Stromal cell of bone marrow (primary cell): ENCODE measurements around the gene CTSO.
"Not testable (repeated sequence)": the region's sequence is repeated elsewhere in the genome, so short reads cannot be mapped to it uniquely, and the experiment has no call there.

ENCODE experiments used
- DNase-seq: peaks from one replicate; pipeline ENCODE4 v3.0.0-alpha.2; 2012; ENCODE audit warnings: low read depth

The CTSO gene

DNA sequence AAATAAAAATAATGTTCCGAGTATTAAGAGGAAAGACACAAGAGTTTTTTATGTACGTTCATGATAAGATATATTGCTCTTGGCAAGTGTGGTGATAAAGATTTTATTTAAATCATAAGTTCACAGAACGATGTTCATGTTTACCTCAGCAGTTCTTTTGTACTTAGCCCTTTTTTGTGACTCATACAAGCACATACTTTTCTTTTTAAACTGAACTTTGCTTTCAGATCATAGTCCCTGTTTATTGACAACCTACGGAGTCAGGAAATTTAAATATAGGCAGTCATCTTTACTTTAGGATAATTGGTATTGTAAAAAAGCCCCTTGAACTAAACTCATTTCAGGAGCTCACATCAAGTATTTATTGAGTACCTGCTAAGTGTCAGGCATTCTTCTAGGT lies 1.3 kb upstream of the CTSO start:
- DNase-seq: no peak

DNA sequence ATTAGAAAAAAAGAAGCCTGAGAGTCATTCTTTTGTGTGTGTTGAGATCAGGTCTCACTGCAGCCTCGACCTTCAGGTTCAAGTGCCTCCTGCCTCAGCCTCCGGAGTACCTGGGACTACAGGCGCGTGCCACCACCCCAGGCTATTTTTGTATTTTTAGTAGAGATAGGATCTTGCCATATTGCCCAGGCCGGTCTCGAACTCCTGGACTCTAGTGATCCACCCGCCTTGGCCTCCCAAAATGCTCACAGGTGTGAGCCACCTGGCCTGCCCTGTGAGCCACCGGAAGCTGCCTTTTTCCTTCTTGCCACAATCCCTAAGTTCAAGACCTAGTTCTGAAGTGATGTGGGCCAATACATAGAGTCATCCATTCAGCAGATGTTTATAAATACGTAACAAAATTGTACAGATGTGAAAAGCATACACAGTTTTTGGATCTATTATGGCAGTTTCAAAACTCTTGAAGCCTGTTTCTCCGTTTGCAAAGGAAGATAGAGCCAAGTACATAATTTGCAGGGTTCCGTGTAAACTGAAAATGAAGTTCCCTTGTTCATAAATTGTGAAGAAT lies 536 bp upstream of the CTSO start:
- DNase-seq: no peak

DNA sequence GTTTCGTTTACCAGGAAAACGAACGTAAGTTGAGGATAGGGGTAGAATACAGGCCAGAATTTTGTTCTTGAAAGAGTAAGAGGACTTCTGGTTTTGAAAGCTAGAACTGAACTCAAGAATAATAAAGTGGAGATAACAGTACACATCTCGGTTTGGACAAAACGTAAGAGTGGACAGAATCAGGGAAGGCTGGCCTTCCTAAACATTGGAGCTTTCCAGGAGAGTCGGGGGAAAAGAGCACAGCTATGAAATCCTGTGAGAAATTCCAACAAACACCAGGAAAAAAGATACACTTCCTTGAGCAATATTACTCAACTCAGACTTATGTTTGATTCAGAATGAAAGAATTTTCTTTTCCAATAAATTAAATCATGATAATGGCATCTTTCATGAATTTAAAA lies 1.2 kb downstream of the CTSO start:
- peak; percentile 29 for DNase-seq

DNA sequence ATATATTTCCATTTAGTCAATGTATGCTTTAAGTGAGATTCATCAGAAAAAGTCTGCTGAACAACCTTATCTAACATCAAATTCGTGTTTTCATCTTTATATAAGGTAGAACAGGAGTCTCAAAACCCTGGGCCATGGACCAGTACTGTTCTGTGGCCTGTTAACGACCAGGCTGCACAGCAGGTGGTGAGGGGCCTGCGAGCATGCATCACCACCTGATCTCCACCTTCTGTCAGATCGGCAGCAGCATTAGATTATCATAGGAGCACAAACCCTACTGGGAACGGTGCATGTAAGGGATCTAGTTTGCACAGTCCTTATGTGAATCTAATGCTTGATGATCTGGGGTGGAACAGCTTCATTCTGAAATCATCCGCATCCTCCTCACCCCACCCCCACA lies 3.2 kb downstream of the CTSO start:
- no peak for DNase-seq

DNA sequence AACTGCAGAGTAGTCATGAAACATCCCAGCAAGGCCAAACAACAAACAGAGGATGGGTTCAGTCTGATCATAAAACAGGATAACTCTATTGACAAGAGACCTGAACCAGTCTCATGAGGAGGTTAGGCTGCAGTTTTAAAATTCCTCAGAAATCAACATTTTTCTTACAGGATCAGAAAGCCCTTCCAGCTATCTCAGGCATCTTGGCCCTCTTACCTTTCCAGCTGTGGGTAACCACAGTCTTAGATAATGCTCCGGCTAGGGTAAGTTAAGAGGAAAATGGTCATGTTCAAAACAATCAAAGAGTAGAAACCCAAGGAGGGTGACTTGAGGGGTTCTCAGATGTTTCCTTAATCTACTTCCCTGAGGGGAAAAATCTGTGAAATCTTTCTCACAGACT lies 5.1 kb downstream of the CTSO start:
- DNase-seq: no peak

DNA sequence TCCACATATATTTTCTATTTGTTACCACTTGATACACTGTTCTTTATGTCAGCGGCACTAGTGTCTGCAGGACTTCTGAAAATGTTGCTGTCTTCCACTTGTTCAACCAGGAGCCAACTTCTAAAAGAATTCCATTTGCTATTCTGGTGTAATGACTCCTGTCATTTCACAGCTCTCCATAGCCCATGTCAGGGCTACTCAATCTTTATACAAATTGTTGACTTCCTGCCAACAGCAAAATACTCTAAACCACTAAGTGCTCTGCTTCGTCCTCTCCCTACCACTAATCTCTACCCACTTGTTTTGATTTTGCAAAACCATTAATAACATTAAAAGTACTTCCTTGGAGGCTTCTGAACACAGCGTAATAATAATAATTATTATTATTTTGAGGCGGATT lies 7.2 kb downstream of the CTSO start:
- peak; percentile 48 for DNase-seq

DNA sequence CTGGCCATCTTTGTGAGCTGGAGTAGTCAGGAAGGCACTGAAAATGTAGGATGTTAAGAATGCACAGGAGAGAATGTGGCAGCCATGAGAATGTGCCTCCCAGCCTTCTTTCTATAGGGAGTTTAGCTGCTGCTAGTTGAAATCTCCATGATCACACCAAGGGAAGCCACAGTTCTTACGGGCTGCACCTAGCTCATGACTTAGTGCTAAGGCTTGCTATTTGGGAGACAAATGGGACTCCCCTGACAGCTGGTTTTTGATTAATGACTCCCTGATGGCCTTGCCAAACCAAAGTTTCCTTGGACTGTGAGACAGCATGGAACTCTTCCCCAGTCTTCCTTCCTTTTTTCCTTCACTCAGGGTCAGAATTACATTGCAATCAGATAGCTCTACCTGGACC lies 9.2 kb downstream of the CTSO start:
- no peak for DNase-seq

DNA sequence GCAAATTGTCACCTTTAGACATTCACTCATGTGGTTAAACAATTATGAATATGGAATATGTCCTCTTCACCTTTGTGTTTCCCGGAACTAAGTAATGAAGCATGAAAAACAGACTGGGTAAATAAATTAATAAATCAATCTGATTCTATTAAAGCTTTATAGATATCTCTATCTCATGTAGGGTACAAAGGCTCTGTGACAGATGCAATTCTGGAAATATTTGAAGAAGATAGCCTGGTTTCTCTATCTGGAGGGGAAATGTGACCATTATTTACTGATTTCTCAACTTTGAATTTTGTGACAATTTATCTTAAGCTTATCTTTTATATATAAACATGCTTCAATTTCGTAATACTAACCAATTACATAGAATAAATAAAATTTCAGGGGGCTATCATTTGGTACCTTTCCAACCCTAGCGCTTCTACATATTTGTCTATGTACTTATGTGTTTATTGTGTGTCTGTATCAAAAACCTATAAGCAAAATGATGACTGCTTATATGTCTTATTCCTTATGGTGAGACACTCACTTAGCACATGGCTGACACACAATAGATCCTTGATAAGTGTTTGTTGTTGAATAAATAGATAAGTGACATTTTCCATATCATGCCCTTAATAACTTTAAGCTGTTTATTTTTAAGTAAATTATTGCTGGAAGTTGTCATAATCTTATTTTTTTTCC lies 9.9 kb downstream of the CTSO start:
- no peak for DNase-seq

DNA sequence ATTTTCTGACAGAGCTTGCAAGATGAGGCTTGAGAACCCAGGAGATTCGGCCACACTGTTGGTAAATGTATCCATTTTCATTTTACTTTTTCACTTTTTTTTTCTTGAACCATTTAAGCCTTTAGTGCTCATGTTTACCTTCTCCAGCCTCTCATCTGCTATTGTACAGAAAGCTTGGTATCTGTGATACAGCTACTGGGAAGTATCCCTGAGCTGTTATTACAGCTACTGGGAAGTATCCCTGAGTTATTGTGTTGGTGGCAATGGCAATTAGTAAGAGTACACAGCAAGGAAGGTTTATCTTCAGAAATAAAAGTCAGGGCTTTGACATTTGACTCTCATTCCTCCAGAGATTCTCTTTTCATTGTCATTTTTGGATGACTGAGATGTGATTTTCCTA lies 11.8 kb downstream of the CTSO start:
- DNase-seq: no peak

DNA sequence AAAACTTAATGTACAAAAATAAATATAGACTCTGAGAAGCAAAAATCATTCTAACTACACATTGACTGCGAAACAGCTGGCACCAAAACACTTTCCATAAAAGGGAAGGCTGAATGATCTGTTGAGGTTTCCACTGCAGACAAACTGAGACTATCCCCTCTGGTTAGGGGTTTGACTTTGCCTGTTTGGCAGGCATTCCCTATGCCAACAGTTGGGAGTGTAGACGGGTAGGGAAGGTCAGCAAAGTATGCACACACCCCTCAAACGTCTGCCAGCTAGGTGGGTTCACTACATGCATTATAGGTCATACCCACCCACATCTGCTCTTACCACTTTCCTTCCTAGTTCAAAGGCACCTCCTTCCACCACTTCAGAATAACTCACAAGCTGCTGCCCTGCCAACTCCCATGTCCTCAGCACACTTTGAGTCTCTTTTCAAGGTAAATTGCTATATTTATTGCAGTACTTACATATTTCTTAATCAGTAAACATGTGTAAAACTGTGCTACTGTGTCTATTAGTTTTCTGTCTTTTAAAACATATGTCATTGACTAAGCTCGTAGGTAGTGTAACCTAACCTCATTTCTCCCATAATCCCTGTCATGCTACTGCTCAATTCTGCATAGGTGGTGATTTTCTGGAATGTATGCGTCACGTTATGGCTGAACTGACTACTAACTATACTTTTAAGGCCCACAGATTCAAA lies 12.4 kb downstream of the CTSO start:
- DNase-seq: no peak

DNA sequence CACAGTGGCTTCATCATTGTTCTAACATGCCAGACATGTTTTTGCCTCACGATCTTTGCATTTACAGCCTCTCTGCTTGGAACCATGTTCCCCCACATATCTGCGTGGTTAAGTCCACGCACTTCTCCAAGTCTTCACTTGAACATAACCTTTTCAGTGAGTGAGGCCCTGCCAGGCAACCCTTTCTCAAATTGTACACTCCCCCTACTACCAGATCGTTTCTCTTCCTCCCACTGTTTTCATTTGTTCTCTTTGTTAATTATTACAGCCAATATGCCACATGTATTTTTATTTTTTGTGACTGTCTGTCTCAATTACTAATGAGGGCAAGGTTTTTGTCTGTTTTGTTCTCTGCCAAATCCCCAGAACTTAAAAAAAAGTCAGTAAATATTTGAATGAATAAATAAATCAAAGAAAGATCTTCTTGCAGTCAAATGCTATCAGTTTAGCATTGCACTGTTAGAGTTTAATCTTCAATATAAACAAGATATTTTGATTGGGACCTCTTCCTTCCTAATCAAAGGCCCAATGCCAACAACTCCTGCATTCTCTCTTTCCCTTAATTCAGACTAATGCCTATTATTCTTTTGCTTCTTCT lies 18.2 kb downstream of the CTSO start:
- no peak for DNase-seq

DNA sequence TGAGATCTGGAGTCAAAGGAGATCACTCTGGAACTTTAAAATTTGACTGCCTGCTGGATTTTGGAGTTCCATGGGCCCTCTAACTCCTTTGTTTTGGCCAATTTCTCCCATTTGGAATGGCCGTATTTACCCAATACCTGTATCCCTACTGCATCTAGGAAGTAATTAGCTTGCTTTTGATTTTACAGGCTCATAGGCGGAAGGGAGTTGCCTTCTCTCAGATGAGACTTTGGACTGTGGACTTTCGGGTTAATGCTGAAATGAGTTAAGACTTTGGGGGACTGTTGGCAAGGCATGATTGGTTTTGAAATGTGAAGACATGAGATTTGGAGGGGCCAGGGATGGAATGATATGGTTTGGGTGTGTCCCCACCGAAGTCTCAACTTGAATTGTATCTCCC lies 19.0 kb downstream of the CTSO start:
- DNase-seq: not testable (repeated sequence)

DNA sequence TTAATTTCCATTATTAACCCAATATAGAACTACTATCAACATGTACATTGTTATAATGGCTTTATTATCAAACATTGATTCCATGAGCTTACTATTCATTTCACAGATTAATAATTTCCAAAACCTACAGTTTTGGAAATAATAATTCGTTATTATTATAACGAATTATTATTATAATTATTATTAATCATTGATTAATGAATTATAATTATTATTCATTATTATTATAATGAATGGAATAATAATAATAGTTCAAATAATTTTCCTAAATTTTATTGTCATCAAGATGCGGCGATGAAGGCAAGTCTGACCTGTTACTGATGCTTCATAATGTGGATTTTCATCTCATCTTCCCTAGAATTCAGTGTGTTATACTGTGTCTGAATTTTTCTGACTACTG lies 22.0 kb downstream of the CTSO start:
- DNase-seq: no peak

DNA sequence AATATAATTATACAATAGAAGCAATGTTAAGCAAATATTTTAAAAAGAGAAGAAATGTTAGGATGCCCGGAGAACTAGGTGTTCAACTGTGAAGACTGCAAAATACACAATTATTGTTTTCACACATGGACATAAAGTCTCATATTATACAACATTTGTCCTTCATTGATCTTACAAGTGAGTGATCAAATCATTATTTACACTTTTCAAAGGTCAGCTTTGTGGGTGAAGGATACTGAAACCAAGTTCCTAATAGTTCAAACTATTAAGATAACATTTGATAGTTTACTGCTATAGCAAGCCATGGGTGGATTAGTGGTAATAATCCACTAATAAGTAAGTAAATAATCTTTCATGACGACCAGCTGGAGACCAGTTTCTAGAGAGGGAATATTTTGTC lies 23.3 kb downstream of the CTSO start:
- no peak for DNase-seq

DNA sequence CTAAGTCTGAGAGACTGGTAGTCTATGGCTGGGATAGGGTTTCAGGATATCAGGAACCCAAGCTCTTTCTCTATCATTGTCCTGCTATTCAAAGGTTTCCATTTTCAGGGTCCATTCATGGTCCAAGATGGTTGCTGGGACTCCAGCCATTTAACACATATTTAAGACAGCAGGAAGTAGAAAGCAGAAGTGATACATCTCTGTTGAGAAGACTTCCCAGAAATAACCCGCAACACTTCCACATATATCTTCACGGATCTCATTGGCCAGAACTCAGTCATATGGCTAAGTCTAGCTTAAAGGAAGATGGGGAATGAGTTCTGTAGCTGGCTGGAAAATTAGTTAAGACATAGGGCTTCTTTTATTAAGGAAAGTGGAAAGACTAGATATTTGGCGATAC lies 23.8 kb downstream of the CTSO start:
- DNase-seq: no peak

DNA sequence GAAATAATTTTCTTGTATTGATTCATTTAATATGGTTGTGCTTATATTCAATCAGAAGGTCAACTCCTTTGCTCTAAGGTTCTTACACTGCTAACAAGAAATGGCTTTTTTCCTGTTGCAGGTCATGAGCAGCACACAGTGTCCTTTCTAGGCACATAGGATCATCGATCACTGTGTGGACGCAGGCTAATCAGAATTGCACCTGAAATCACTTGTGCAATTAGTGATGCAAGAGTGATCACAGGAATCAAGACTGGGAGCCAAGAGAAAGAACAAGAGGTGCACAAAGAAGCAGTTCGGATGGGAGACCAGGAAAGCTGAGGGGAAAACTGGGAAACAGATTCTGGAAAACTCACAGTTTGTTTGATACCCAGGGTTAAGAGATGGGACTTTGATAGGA lies 29.0 kb downstream of the CTSO start:
- DNase-seq: no peak

DNA sequence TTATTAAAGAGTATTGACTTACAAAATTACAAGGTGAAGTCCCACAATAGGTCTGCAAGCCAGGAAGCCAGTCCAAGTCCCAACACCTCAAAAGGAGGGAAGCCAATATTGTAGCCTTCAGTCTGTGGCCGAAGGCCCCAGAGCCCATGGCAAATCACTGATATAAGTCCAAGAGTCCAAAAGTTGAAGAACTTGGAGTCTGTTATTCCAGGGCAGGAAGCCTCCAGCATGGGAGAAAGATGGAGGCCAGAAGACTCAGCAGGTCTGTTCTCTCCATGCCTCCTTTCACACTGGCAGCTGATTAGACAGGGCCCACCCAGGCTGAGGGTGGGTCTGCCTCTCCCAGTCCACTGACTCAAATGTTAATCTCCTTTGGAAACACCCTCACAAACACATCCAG lies 32.1 kb downstream of the CTSO start:
- DNase-seq: no peak

DNA sequence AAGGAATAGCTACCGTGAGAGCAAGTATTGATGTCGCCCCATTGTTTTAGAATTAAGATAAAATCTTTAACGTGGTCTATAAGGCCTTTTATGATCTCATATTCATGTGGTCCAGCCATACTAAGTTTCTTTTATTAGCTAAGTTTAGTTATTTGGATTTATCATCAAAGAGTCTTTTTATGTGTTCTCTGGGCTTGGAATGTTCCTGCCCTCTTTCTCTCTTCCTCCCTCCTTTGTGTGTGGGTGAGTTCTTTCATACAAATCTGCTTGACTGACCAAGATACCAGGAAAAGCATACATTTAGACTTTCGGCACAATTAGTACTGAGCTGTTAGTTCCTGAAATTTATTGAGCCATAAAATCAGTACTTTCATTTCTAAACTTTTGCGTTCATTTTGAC lies 38.9 kb downstream of the CTSO start:
- DNase-seq: no peak

DNA sequence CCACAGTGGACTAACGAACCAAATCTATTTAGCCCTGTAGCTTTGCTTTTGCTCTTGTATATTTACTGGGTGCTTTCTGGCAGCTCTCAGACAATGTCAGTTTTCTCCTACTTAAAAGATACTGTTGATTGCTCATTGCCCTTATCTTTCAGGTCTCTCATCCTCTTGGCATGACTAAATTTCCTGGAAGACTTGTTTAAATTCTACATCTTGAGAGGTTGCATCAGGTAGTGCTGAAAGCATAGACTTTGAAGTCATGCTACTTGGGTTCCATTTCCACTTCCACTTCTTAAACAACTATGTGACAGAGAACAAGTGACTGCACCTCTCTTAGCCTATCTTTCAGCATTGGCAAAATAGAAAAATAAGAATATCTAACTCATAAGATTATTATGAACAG lies 41.8 kb downstream of the CTSO start:
- no peak for DNase-seq

DNA sequence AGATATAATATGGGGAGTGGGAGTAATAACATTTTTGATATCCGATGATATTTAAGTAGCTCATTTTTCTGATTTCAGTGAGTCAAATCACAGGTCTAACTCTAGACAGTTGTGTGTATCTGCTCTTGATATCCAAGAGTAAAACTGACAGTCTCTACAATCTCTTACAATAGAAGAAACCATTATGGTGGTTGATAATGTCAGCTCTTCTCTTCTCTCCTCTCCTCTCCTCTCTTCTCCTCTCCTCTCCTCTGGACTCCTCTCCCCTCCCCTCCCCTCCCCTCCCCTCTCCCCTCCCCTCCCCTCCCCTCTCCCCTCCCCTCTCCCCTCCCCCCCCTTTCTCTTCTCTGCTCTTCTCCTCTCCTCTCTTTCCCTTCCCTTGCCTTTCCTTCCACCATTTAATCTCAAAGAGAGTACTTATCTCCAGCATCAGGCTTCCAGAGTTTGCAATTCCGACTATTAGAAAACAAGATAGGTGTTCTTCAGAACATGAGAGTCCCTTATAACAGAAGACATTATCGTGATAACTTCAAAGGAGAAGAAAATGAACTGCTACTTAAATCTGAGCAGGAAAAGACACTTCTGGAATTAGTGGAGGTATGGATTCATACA lies 43.9 kb downstream of the CTSO start:
- DNase-seq: no peak

DNA sequence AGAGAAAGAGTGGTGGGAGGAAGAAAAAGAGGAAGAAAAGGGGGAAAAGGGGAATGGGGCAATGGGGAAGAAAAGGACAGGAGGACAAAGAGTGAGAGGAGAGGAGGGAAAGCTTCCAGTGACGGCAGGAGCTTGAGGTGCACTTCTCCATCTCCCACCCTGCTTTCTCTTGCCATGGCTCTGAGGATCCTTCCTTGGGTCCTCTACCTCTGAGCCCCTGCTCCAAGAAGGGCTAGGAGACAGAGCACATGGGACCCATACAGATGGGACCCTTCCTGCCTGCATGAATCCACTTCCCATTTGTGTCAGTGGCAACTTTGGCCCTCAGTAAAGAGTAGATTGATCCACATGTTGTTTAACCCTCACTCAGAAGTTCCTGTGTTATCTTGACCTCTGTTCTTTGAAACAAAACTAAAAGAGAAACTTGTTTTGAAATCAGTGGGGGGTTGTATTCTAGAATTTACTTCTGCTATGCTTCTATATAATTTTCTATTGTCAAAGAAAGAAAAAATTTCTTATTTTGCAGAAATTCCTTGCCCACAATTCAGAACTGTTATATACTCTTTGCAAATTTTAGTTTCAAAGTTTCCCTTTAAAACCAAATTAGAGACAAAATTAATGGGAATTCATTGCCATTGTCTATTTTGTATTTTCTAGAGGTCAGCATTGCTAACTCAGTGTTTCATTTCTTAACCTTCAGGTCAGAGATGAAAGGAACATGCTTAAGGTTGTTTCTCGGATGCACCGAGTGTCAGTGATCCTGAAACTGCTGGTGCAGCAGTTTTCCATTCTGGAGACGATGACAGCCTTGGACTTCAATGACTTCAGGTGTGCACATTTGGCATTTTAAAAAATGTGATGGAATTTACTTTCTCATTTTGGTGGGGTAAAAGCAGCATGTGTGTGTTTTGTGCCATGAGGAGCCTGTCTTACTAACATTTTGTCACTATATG lies 45.2 kb downstream of the CTSO start:
- no peak for DNase-seq

DNA sequence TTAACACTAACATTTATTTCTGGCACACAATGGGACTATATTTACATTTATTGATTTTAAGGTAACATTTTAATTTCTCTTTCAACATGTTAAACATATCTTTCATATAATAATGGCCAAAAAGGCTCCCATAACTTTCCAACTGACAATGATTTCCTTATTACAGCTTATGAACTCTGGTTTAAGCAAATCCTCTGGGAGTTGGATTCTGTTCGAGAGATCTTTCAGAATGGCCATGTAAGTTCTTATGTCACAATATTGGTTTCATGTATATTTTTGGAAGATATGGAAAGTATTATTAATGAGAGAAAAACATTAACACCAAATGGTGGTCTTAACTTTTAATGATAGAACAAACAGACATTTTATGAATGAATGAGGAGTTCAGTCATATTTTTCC lies 46.1 kb downstream of the CTSO start:
- no peak for DNase-seq
